Measurements from ENCODE around the gene PTPN4.
"Not testable (repeated sequence)": the region's sequence is repeated elsewhere in the genome, so short reads cannot be mapped to it uniquely, and the experiment has no call there.

PTPN4 gene

GRCh38 chr2:119803101-119803500, 43.4 kb downstream of the PTPN4 start:
- Histone ChIP-seq H3K9ac (ENCODE audit: insufficient read length, low read depth) (no peak overlapping the region), H3K36me3 (ENCODE audit: insufficient read depth, insufficient read length, low read length) (no peaks in the 10 kb centered on the region)

GRCh38 chr2:119804409-119804808, 44.7 kb downstream of the PTPN4 start:
- not testable (repeated sequence) for H3K4me3 ChIP-seq (ENCODE audit: insufficient read length, low read depth); H3K9ac ChIP-seq (ENCODE audit: insufficient read length, low read depth); H3K4me1 ChIP-seq (ENCODE audit: insufficient read depth, insufficient read length); H3K27me3 ChIP-seq (ENCODE audit: insufficient read depth, insufficient read length); DNase-seq (ENCODE audit: low read depth, low spot score); H3K9me3 ChIP-seq (ENCODE audit: insufficient read depth, low read length); H3K36me3 ChIP-seq (ENCODE audit: insufficient read depth, insufficient read length, low read length)

More at GRCh38 chr2:119803101-119803500, 43.4 kb downstream of the PTPN4 start:
- DNase-seq (ENCODE audit: low read depth, low spot score), result no peak
- Histone ChIP-seq H3K4me1 (ENCODE audit: insufficient read depth, insufficient read length) (no peaks in the 10 kb centered on the region), H3K27me3 (ENCODE audit: insufficient read depth, insufficient read length) (no peaks in the 10 kb centered on the region), H3K9me3 (ENCODE audit: insufficient read depth, low read length) (peaks cover 8% of the 10 kb centered on the region; the same call in 1 of the 2 replicates), H3K4me3 (ENCODE audit: insufficient read length, low read depth) (no peak overlapping the region)
- TF ChIP-seq SUZ12 (IDR thresholded peaks at IDR 0.05; ENCODE audit: extremely low read depth, insufficient read depth, insufficient read length), result no peak
- no peak for TF ChIP-seq YY1 (IDR thresholded peaks at IDR 0.05; ENCODE audit: insufficient read depth, insufficient read length)
- TF ChIP-seq ZNF274 (IDR thresholded peaks at IDR 0.05; ENCODE audit: low read depth, low read length), result no peak

GRCh38 chr2:119808516-119809147, 48.9 kb downstream of the PTPN4 start:
- DNase-seq (ENCODE audit: low read depth, low spot score), result no peak
- Histone ChIP-seq H3K9ac (ENCODE audit: insufficient read length, low read depth) (no peak overlapping the region), H3K9me3 (ENCODE audit: insufficient read depth, low read length) (peaks cover 8% of the 10 kb centered on the region; the same call in 1 of the 2 replicates), H3K36me3 (ENCODE audit: insufficient read depth, insufficient read length, low read length) (peaks cover 16% of the 10 kb centered on the region), H3K4me1 (ENCODE audit: insufficient read depth, insufficient read length) (no peaks in the 10 kb centered on the region), H3K4me3 (ENCODE audit: insufficient read length, low read depth) (no peak overlapping the region), H3K27me3 (ENCODE audit: insufficient read depth, insufficient read length) (no peaks in the 10 kb centered on the region)
- TF ChIP-seq YY1 (IDR thresholded peaks at IDR 0.05; ENCODE audit: insufficient read depth, insufficient read length) (no peak), SUZ12 (IDR thresholded peaks at IDR 0.05; ENCODE audit: extremely low read depth, insufficient read depth, insufficient read length) (no peak), ZNF274 (IDR thresholded peaks at IDR 0.05; ENCODE audit: low read depth, low read length) (no peak)

GRCh38 chr2:119809339-119810048, 49.8 kb downstream of the PTPN4 start:
- no peak for TF ChIP-seq YY1 (IDR thresholded peaks at IDR 0.05; ENCODE audit: insufficient read depth, insufficient read length)
- no peak for TF ChIP-seq ZNF274 (IDR thresholded peaks at IDR 0.05; ENCODE audit: low read depth, low read length)
- no peak for TF ChIP-seq SUZ12 (IDR thresholded peaks at IDR 0.05; ENCODE audit: extremely low read depth, insufficient read depth, insufficient read length)
- no peaks in the 10 kb centered on the region for H3K4me1 ChIP-seq (ENCODE audit: insufficient read depth, insufficient read length)
- H3K9me3 ChIP-seq (ENCODE audit: insufficient read depth, low read length), result no peaks in the 10 kb centered on the region
- no peaks in the 10 kb centered on the region for H3K27me3 ChIP-seq (ENCODE audit: insufficient read depth, insufficient read length)
- no peak overlapping the region for H3K9ac ChIP-seq (ENCODE audit: insufficient read length, low read depth)
- H3K4me3 ChIP-seq (ENCODE audit: insufficient read length, low read depth), result no peak overlapping the region
- H3K36me3 ChIP-seq (ENCODE audit: insufficient read depth, insufficient read length, low read length), result peaks cover 16% of the 10 kb centered on the region
- DNase-seq (ENCODE audit: low read depth, low spot score), result no peak

GRCh38 chr2:119810049-119810630, 50.4 kb downstream of the PTPN4 start:
- no peak for TF ChIP-seq SUZ12 (IDR thresholded peaks at IDR 0.05; ENCODE audit: extremely low read depth, insufficient read depth, insufficient read length)
- no peak for TF ChIP-seq YY1 (IDR thresholded peaks at IDR 0.05; ENCODE audit: insufficient read depth, insufficient read length)
- TF ChIP-seq ZNF274 (IDR thresholded peaks at IDR 0.05; ENCODE audit: low read depth, low read length), result no peak
- peaks cover 16% of the 10 kb centered on the region for H3K36me3 ChIP-seq (ENCODE audit: insufficient read depth, insufficient read length, low read length)
- no peak for DNase-seq (ENCODE audit: low read depth, low spot score)
- H3K9ac ChIP-seq (ENCODE audit: insufficient read length, low read depth), result no peak overlapping the region
- H3K27me3 ChIP-seq (ENCODE audit: insufficient read depth, insufficient read length), result no peaks in the 10 kb centered on the region
- no peaks in the 10 kb centered on the region for H3K9me3 ChIP-seq (ENCODE audit: insufficient read depth, low read length)
- no peak overlapping the region for H3K4me3 ChIP-seq (ENCODE audit: insufficient read length, low read depth)
- no peaks in the 10 kb centered on the region for H3K4me1 ChIP-seq (ENCODE audit: insufficient read depth, insufficient read length)

- no peak for DNase-seq (ENCODE audit: low read depth, low spot score)
- TF ChIP-seq ZNF274 (IDR thresholded peaks at IDR 0.05; ENCODE audit: low read depth, low read length) (no peak), SUZ12 (IDR thresholded peaks at IDR 0.05; ENCODE audit: extremely low read depth, insufficient read depth, insufficient read length) (no peak), YY1 (IDR thresholded peaks at IDR 0.05; ENCODE audit: insufficient read depth, insufficient read length) (no peak)
- peaks cover 15% of the 10 kb centered on the region for H3K9me3 ChIP-seq (ENCODE audit: insufficient read depth, low read length)
- no peak overlapping the region for H3K9ac ChIP-seq (ENCODE audit: insufficient read length, low read depth)
- no peaks in the 10 kb centered on the region for H3K4me1 ChIP-seq (ENCODE audit: insufficient read depth, insufficient read length)
- H3K36me3 ChIP-seq (ENCODE audit: insufficient read depth, insufficient read length, low read length), result peaks cover 16% of the 10 kb centered on the region
- H3K4me3 ChIP-seq (ENCODE audit: insufficient read length, low read depth), result no peak overlapping the region
- no peaks in the 10 kb centered on the region for H3K27me3 ChIP-seq (ENCODE audit: insufficient read depth, insufficient read length)
Measured at GRCh38 chr2:119814216-119814615, 54.5 kb downstream of the PTPN4 start.

DNA sequence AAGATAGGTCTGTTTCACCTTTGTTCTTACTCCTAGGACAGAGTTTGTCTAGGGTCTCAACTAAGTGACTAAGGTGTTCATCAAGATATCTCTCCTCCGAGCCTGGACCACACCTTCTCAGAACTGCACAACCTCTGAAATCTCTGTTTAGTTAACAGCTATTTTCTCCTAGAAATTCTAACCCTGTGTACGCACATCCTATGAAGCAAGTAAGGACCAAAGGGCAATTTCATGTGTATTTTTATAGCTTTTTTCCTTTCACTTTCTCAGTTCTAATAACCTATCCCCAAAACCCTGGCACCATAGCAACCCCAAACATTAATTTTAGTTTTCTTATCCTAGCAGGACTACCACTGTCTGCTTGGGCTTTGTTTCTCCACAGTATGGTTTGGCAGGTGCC, 59.1 kb downstream of the PTPN4 start:
- Histone ChIP-seq H3K4me1 (ENCODE audit: insufficient read depth, insufficient read length) (no peaks in the 10 kb centered on the region), H3K36me3 (ENCODE audit: insufficient read depth, insufficient read length, low read length) (no peaks in the 10 kb centered on the region), H3K9ac (ENCODE audit: insufficient read length, low read depth) (no peak overlapping the region), H3K4me3 (ENCODE audit: insufficient read length, low read depth) (no peak overlapping the region), H3K9me3 (ENCODE audit: insufficient read depth, low read length) (peaks cover 15% of the 10 kb centered on the region), H3K27me3 (ENCODE audit: insufficient read depth, insufficient read length) (no peaks in the 10 kb centered on the region)
- no peak for TF ChIP-seq SUZ12 (IDR thresholded peaks at IDR 0.05; ENCODE audit: extremely low read depth, insufficient read depth, insufficient read length)
- TF ChIP-seq ZNF274 (IDR thresholded peaks at IDR 0.05; ENCODE audit: low read depth, low read length), result no peak
- no peak for TF ChIP-seq YY1 (IDR thresholded peaks at IDR 0.05; ENCODE audit: insufficient read depth, insufficient read length)
- no peak for DNase-seq (ENCODE audit: low read depth, low spot score)

All from NT2/D1 (cell line).